Activated CD8-positive, alpha-beta T cell treated with anti-CD3 and anti-CD28 coated beads, Interleukin-2, amount 10 ng/mL, durations not matched to agents 7 days and 5 days (primary cell): ENCODE measurements around the gene ACIN1. TPM values are rescaled to one million over a fixed set of nuclear protein-coding genes. Genes with fewer than 3 reads are reported as not detected.
A peak's percentile ranks its signal among the peaks of the same experiment; 100 is the strongest.

Experiments
- ATAC-seq: fragments of 150-1000 bp; cut with Tn5 transposase; one replicate; pipeline ENCODE4 v1.10.0; 2021; ENCODE audit warnings: moderate library complexity
- CTCF ChIA-PET: fragments of 350-600 bp; sonication (Branson Sonifier 250); formaldehyde crosslinking; loops from one replicate; lab custom pipeline; 2021; ENCODE audit warnings: antibody characterized with exemption; lab: Charles Lee
- POLR2A ChIA-PET: fragments of 350-600 bp; sonication (Branson Sonifier 250); formaldehyde crosslinking; loops from one replicate; lab custom pipeline; 2021; ENCODE audit warnings: antibody characterized with exemption; lab: Charles Lee
- DNase-seq: peaks from one replicate; pipeline ENCODE4 v3.0.0-alpha.2; 2020
- H3K27ac Mint-ChIP-seq: one replicate; pipeline ENCODE4 v1.8.0; 2021; ENCODE audit warnings: mild to moderate bottlenecking, mixed read lengths
- H3K27me3 Mint-ChIP-seq: one replicate; pipeline ENCODE4 v1.8.0; 2021; ENCODE audit warnings: low read depth, mixed read lengths
- H3K36me3 Mint-ChIP-seq: one replicate; pipeline ENCODE4 v1.8.0; 2021; ENCODE audit warnings: low read depth, mixed read lengths
- H3K4me1 Mint-ChIP-seq: one replicate; pipeline ENCODE4 v1.8.0; 2021; ENCODE audit warnings: low read depth, mixed read lengths
- H3K4me3 Mint-ChIP-seq: one replicate; pipeline ENCODE4 v1.8.0; 2021; ENCODE audit warnings: mild to moderate bottlenecking, mixed read lengths
- H3K9me3 Mint-ChIP-seq: one replicate; pipeline ENCODE4 v1.8.0; 2022; ENCODE audit warnings: mixed read lengths; ENCODE audit not compliant: insufficient read depth
- total RNA-seq, 2 experiments: library from RNA; stranded (reverse); gene quantifications; one replicate each; pipeline ENCODE4 v1.2.3, GENCODE V29; 2021

Gene ACIN1
- total RNA-seq, 2 experiments from 2014 or later = 161 to 177 TPM

DNA sequence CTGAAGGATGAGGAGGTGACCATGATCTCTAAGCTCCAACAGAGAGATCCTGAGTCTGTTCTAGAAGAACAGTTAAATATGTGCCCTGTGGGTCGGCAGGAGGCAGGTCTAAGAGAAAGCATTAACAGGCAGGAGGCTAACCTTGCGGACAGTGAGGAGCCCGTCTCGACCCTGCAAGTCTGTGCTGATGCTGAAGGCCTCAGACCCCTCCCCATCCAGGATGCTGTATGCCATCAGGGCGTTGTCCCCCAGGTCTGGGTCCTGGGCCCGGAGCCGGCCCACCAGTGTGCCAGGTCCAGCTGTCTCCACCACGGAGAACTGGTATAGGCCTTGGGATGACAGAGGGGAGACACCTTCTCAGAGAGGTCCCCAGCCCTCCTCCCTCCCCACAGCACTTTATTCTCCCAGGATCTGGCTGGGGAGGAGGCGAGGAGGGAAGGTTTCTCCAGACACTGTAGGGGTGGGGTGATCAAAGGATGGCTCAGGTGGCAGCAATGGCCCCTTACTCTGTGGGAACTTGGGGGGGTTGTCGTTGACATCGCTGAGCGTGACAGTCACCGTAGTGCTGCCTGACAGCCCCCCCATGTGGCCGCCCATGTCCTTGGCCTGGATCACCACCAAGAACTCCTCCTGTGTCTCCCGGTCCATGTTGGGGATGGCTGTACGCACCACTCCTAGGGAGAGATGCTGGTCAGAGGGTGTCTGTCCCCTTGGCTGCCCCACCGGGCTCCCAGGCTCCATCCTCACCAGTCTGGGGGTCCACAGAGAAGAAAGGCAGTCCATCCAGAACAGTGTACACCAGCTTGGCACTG, 40.7 kb downstream of the ACIN1 start:
- ATAC-seq = no peak
- peaks cover 9% of the 10 kb centered on the region for H3K27me3 Mint-ChIP-seq
- H3K9me3 Mint-ChIP-seq = no peaks in the 10 kb centered on the region
- ChIA-PET CTCF (interaction anchor here (1.1 to 17.4 kb wide), 9 partner anchors 14 to 98 kb away, joined by 3 to 489 read pairs (median 32); partner anchors contain the start of genes AJUBA and HAUS4), POLR2A (no interaction called here)
- peaks cover 18% of the 10 kb centered on the region for H3K4me1 Mint-ChIP-seq
- peak; percentile 54 for DNase-seq
- H3K4me3 Mint-ChIP-seq = no peak overlapping the region
- peaks cover 9% of the 10 kb centered on the region for H3K36me3 Mint-ChIP-seq
- no peak overlapping the region for H3K27ac Mint-ChIP-seq

DNA sequence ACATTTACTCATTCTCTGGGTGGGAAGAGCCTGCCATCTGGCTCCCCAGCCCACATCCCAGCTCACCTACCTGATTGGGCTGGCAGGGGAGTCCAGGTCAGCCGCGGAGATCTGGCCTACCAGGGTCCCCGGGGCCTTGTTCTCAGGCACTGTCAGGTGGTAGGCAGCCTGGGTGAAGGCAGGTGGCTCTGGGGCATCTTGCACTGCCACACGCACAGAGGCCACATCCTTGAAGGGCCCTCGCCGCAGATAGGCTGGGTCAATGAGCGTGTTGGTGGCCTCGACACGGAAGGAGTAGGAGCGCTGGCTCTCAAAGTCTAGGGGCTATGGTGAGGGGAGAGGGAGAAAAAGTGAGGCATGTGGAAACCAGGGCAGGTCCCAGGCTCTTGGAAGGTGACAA, 41.5 kb downstream of the ACIN1 start:
- Mint-ChIP-seq H3K36me3 (peaks cover 2% of the 10 kb centered on the region), H3K9me3 (no peaks in the 10 kb centered on the region), H3K4me1 (peaks cover 18% of the 10 kb centered on the region), H3K27ac (no peak overlapping the region), H3K27me3 (peaks cover 9% of the 10 kb centered on the region), H3K4me3 (no peak overlapping the region)
- DNase-seq (no peak), ATAC-seq (no peak)
- CTCF ChIA-PET = interaction anchor here (1.5 to 17.4 kb wide), 6 partner anchors 33 to 98 kb away, joined by 3 to 489 read pairs (median 64); partner anchors contain the start of gene AJUBA
- POLR2A ChIA-PET = no interaction called here

DNA sequence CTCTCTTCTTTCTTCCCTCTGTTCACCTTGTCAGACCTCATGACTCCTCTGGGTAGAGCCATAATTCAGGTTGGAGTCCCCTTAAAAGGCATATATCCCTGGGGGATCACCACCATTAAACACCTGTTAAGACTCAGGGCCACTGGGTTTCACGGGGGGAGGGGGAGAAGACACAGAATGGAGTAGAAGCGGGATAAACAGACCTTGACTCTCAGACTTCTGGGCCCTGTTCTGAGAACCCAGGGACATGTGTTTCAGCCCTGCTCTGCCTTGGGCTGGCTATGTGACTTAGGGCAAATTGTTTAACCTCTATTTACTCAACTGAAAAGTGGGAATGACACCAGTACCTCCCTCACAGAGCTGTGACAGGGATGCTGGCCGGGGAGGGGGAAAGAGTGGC, 42.3 kb downstream of the ACIN1 start:
- no peaks in the 10 kb centered on the region for H3K9me3 Mint-ChIP-seq
- H3K4me3 Mint-ChIP-seq = no peak overlapping the region
- H3K27me3 Mint-ChIP-seq = peaks cover 9% of the 10 kb centered on the region
- CTCF ChIA-PET = interaction anchor here (0.8 to 17.4 kb wide), 10 partner anchors 8 to 97 kb away, joined by 3 to 489 read pairs (median 3); partner anchors contain the start of gene AJUBA
- POLR2A ChIA-PET = no interaction called here
- DNase-seq (no peak), ATAC-seq (no peak)
- peaks cover 12% of the 10 kb centered on the region for H3K4me1 Mint-ChIP-seq
- no peak overlapping the region for H3K27ac Mint-ChIP-seq
- no peaks in the 10 kb centered on the region for H3K36me3 Mint-ChIP-seq

DNA sequence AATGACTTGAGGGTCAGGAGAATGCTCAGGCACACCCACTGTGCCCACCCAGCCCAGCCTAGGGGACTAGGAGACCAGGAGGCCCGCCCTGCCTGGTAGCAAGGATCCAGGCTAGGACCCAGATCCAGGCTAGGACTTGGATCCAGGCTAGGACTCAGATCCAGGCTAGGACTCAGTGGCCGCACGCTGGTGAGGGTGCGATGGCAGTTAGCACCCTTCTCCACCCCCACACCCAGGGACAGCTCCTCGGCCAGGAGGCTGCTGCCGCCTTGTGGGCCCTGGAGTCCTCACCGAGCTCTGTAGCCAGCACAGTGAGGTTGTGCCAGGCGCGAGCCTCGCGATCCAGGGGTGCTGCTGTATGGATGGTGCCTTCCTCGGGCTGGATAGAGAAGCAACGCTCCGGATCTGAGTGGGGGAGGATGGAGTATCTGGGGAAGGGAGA, 42.7 kb downstream of the ACIN1 start:
- Mint-ChIP-seq H3K27ac (no peak overlapping the region), H3K27me3 (peaks cover 9% of the 10 kb centered on the region), H3K4me1 (peaks cover 12% of the 10 kb centered on the region), H3K4me3 (no peak overlapping the region), H3K36me3 (no peaks in the 10 kb centered on the region), H3K9me3 (no peaks in the 10 kb centered on the region)
- no peak for DNase-seq
- POLR2A ChIA-PET = interaction anchor here (0.6 to 1.1 kb wide), 2 partner anchors 9 to 69 kb away, joined by 3 read pairs; no protein-coding TSS in a partner anchor
- CTCF ChIA-PET = interaction anchor here (0.8 to 17.4 kb wide), 9 partner anchors 8 to 83 kb away, joined by 3 to 489 read pairs (median 3); partner anchors contain the start of gene AJUBA
- ATAC-seq = no peak

DNA sequence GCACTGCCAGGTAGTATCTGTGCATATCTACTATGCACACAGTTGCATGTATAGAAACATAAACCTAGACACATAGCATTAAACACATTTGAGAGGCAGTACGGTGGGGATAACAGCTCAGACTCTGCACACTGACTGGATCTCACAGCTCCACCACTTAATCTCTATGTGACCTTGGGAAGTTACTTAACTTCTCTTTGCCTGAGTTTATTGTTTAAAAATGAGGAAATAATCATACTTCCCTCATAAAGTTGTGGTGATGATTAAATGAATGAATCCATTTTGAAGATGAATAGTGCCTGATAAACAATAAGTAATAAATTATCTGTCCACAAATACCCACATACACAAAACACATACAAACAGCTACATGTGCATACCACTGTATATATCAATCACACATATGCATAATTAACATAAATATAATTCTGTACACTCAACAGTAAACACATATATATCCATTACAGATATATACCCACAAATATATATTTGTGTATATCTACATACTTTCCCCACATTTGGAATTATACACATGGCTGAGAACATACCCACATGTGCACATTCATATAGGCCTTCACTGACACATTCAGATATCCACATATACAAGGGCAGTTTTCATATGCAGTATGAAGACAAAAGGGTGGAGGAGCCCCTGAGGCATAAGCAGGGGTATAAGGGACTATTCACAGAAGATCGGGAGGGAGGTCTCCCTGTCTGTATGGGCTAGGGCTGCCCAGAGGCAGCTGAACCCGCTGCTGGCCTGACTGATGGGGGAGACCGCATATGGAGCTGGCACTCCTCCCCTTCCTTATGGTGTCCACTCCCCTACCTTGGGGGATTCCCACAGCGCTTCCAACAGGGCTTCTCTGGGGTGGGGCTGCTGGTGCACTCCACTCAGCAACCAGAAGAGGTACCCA, 43.5 kb downstream of the ACIN1 start:
- POLR2A ChIA-PET = interaction anchor here (0.6 to 1.1 kb wide), 2 partner anchors 9 to 69 kb away, joined by 3 read pairs; no protein-coding TSS in a partner anchor
- H3K27me3 Mint-ChIP-seq = peaks cover 4% of the 10 kb centered on the region
- ATAC-seq = no peak

DNA sequence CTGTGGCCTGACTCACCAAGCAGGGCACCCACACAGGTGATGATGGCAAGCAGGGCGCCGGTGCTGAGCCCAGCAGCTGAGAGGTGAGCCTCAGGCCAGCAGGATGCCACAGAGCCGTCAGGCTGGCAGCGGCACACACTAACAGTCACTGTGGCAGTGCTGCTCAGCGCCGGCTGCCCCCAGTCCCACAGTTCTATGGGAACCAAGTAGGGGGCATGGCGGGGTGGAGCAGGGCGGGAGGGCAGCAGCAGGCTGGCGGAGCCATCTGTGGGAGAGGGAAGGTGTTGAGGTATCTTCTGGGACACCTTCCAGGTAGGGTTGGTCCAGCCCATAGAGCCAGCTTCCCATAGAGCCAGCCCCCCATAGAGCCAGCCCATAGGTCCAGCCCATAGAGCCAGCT, 45.9 kb downstream of the ACIN1 start:
- CTCF ChIA-PET = interaction anchor here (0.6 to 17.4 kb wide), 3 partner anchors 9 to 63 kb away, joined by 3 to 489 read pairs (median 7); partner anchors contain the start of genes AJUBA and CDH24
- DNase-seq (no peak), ATAC-seq (no peak)
- POLR2A ChIA-PET = no interaction called here
- Mint-ChIP-seq H3K9me3 (no peaks in the 10 kb centered on the region), H3K27me3 (no peaks in the 10 kb centered on the region), H3K4me3 (no peak overlapping the region), H3K4me1 (no peaks in the 10 kb centered on the region), H3K36me3 (no peaks in the 10 kb centered on the region), H3K27ac (no peak overlapping the region)

More for the DNA sequence above, 43.5 kb downstream of the ACIN1 start:
- CTCF ChIA-PET = interaction anchor here (0.8 to 17.4 kb wide), 8 partner anchors 9 to 79 kb away, joined by 3 to 489 read pairs (median 4); partner anchors contain the start of gene AJUBA
- Mint-ChIP-seq H3K27ac (no peak overlapping the region), H3K36me3 (no peaks in the 10 kb centered on the region), H3K4me1 (peaks cover 6% of the 10 kb centered on the region), H3K4me3 (no peak overlapping the region), H3K9me3 (no peaks in the 10 kb centered on the region)
- DNase-seq = no peak

DNA sequence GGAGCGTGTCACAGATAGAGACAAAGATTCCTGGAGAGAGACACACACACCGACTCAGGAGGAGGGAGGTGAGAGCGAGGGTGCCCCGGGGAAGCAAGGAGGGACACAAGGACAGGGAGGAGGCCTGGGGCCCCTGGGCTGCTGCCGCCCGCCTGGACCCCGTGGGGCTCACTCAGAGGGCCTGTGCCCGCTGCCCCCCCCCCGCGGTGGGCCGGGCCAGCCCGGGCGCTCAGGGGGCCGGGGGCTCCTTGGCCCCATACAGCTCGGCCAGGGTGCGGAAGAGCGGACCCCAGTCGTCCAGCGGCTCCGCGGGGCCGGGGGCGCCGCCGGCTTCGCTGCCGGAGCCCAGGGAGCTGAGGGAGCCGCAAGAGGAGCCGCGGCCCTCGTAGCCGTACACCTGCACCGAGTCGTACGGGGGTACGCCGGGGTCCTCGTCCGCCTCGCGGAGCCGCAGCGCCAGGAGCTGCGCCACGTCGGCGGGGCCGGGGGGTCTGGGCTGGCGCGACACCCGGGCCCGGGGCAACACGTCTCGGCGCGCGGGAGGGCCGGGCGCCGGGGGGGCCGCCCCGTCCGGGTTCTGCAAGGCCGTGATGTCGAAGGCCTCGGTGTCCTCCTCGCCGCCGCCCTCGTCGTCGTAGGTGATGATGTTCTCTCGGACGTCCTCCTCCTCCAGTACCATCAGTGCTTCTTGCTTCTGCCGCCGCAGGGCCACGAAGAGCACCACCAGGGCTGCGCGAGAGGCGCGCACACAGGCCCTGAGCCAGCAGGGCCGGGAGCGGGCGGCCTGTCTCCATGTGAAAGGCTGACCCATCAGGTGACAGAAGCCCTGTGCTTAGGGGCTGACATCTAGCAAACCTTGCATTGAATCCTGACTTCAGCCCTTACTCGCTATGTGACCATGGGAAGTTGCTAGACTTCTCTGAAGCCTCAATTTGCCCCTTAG, 46.9 kb downstream of the ACIN1 start:
- Mint-ChIP-seq H3K27me3 (no peaks in the 10 kb centered on the region), H3K27ac (no peak overlapping the region), H3K36me3 (no peaks in the 10 kb centered on the region), H3K4me1 (no peaks in the 10 kb centered on the region), H3K9me3 (no peaks in the 10 kb centered on the region), H3K4me3 (no peak overlapping the region)
- CTCF ChIA-PET = interaction anchor here (2.5 kb wide), 1 partner anchor 10 kb away, joined by 7 read pairs; the partner anchor contains the start of gene CDH24
- no peak for DNase-seq
- no peak for ATAC-seq
- POLR2A ChIA-PET = no interaction called here

DNA sequence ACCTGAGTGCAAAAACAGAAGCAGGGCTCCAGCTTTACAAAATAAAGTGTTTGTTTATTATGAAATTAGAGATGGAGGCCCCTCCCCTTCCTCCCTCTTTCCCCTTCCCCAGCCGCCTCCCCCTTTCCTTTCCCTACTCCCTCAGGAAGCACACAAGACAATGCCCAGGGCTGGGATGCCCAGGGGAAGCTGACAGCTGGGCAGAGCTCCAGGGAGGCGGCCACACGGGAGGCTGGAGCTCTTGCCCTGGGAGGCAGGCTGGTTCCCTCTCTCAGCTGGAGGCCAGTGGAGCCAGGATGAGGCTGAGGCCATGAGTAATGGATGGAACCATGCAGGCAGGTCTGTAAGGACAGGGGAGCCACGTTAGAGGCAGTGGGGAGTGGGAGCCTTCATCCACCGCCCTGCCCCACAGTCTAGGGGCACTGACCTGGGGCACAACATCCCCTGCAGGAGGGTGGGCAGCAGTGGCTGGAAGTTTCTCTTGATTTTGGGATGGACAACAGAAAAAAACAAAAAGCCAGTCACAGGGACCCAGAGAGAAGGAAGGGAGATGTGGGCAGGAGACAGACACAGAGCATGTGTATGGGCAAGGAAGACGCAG, 47.8 kb downstream of the ACIN1 start:
- Mint-ChIP-seq H3K27ac (no peak overlapping the region), H3K27me3 (no peaks in the 10 kb centered on the region), H3K4me1 (no peaks in the 10 kb centered on the region), H3K4me3 (no peak overlapping the region), H3K36me3 (no peaks in the 10 kb centered on the region), H3K9me3 (no peaks in the 10 kb centered on the region)
- ChIA-PET CTCF (interaction anchor here (0.7 to 2.5 kb wide), 5 partner anchors 11 to 78 kb away, joined by 3 to 7 read pairs (median 3); partner anchors contain the start of gene CDH24), POLR2A (no interaction called here)
- no peak for ATAC-seq
- DNase-seq = no peak

DNA sequence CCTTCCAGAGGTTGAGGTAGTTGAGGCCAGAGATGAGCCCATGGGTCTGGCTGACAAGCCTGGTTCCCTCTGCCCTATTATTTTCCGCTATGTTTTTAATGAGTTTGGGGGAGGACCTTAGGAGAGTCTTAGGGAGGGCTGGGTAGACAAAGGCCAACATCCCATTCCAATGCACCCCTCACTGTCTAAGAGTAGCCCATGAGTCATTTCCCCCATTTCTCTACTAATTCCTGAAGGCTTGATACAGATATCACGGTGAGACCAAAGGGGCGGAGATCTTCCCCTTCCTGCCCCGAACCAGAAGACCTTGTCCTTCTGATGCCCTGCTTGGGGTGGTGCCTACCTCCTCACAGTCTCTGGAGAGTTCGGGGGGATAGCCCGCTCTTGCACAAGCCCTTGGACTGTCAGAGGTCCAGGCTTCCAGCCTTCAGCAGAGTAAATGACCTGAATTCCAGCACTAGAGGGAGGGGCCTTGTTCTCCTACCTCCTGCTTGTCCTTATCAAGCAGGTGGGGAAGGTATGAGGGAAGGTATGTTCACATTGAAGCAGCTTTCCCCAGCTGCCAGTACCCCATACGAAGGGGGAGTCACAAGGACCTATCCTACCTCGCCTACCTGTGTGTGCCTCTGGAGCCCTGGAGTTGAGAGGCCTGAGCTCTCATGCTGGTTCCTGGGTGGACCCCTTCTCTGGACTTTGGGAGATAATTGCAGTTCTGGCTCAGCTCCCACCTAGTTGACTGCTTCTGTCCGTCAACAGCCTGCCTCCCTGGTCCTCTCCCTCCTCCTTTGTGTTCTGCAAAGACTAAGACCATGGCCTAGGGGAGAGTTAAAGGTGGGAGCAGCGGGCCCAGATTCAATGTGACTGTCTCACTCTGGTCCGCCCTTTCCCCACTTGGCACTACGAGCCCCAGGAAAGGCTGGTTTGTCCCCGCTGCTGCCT, 49.2 kb downstream of the ACIN1 start:
- Mint-ChIP-seq H3K27me3 (no peaks in the 10 kb centered on the region), H3K27ac (peak overlapping the region; percentile 47), H3K4me1 (no peaks in the 10 kb centered on the region), H3K9me3 (no peaks in the 10 kb centered on the region), H3K36me3 (no peaks in the 10 kb centered on the region), H3K4me3 (no peak overlapping the region)
- ATAC-seq (no peak), DNase-seq (no peak)
- CTCF ChIA-PET = interaction anchor here (1.0 to 2.1 kb wide), 2 partner anchors 23 to 50 kb away, joined by 5 to 6 read pairs; no protein-coding TSS in a partner anchor
- POLR2A ChIA-PET = no interaction called here
